ENCODE data around the gene POLR3A.

POLR3A gene

GRCh38 chr10:77959384-77959783, 69.9 kb downstream of the POLR3A start:
- TF ChIP-seq, protein P1, sequence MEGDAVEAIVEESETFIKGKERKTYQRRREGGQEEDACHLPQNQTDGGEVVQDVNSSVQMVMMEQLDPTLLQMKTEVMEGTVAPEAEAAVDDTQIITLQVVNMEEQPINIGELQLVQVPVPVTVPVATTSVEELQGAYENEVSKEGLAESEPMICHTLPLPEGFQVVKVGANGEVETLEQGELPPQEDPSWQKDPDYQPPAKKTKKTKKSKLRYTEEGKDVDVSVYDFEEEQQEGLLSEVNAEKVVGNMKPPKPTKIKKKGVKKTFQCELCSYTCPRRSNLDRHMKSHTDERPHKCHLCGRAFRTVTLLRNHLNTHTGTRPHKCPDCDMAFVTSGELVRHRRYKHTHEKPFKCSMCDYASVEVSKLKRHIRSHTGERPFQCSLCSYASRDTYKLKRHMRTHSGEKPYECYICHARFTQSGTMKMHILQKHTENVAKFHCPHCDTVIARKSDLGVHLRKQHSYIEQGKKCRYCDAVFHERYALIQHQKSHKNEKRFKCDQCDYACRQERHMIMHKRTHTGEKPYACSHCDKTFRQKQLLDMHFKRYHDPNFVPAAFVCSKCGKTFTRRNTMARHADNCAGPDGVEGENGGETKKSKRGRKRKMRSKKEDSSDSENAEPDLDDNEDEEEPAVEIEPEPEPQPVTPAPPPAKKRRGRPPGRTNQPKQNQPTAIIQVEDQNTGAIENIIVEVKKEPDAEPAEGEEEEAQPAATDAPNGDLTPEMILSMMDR (IDR thresholded peaks at IDR 0.05; ENCODE audit: insufficient read depth, low read depth, low read length, missing control alignments) = no peak
- DNase-seq (ENCODE audit: low read depth) = peak; percentile 36
- H3K4me3 ChIP-seq (ENCODE audit: low read length) = no peak overlapping the region

DNA sequence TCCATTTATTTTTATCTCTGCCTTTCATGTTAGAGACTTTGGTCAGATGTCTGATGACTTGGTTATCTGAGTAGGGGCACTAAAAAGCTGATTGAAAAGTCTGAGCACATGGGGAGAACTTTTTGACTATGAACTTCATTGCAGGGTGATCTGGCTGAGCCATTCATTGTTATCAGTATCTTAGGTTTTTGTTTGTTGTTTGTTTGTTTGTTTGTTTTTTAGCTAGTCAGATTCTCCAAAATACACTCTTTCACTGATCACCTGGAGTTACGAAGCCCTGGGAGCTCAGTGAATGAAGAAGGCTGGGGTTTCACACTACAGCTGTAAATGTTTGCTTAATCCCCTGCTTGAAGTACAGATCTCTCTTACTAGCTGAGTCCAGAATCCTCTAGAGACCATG, 74.2 kb downstream of the POLR3A start:
- DNase-seq (ENCODE audit: low read depth) = no peak
- TF ChIP-seq, protein P1 (IDR thresholded peaks at IDR 0.05; ENCODE audit: insufficient read depth, low read depth, low read length, missing control alignments) = no peak
- no peak overlapping the region for H3K4me3 ChIP-seq (ENCODE audit: low read length)

GRCh38 chr10:77949167-77949566, 80.1 kb downstream of the POLR3A start:
- peak; percentile 98 for DNase-seq (ENCODE audit: low read depth)
- no peak overlapping the region for H3K4me3 ChIP-seq (ENCODE audit: low read length)
- TF ChIP-seq, protein P1 (IDR thresholded peaks at IDR 0.05; ENCODE audit: insufficient read depth, low read depth, low read length, missing control alignments) = no peak

DNA sequence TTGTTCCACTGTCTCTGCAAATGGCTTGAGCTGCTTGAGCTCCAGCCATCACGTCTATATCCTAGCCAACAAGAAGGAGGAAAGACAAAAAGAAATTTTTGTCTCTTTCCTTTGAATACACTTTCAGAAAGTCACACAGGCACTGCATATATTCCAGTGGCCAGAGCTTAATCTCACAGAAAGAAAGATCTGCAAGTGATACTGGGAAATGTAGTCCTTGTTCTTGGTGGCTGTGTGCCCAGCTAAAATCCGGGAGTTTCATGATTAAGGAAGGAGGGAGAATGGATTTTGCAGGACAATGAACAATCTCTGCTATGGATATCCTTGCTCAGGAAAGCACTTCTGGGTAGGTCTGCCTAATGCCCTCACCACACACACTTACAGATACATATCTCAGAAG, 83.2 kb downstream of the POLR3A start:
- no peak for DNase-seq (ENCODE audit: low read depth)
- no peak overlapping the region for H3K4me3 ChIP-seq (ENCODE audit: low read length)
- TF ChIP-seq, protein P1 (IDR thresholded peaks at IDR 0.05; ENCODE audit: insufficient read depth, low read depth, low read length, missing control alignments) = no peak

- TF ChIP-seq, protein P1 (IDR thresholded peaks at IDR 0.05; ENCODE audit: insufficient read depth, low read depth, low read length, missing control alignments) = no peak
- DNase-seq (ENCODE audit: low read depth) = peak; percentile 55
- H3K4me3 ChIP-seq (ENCODE audit: low read length) = no peak overlapping the region
Observed at GRCh38 chr10:77944519-77944918, 84.8 kb downstream of the POLR3A start.

- H3K4me3 ChIP-seq (ENCODE audit: low read length) = no peak overlapping the region
- TF ChIP-seq, protein P1 (IDR thresholded peaks at IDR 0.05; ENCODE audit: insufficient read depth, low read depth, low read length, missing control alignments) = no peak
- peak; percentile 87 for DNase-seq (ENCODE audit: low read depth)
Observed at GRCh38 chr10:77943121-77943901, 86.0 kb downstream of the POLR3A start.

DNA sequence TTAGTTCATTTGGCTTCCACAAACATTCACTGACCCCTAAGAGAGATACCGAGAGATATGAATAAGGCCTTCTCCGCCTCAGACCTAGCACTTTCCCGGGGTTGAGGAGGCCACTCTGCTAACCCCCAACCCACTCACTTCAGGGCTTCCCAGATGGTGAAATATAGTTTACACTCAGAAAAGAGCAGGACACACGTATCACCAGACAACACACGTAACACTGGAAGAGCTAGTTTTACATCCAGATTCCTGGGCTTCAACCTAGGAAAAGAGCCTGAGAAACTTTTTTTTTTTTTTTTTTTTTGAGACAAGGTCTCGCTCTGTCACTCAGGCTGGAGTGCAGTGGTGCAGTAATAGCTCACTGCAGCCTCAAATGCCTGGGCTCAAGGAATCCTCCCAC, 87.5 kb downstream of the POLR3A start:
- TF ChIP-seq, protein P1 (IDR thresholded peaks at IDR 0.05; ENCODE audit: insufficient read depth, low read depth, low read length, missing control alignments) = no peak
- no peak overlapping the region for H3K4me3 ChIP-seq (ENCODE audit: low read length)
- no peak for DNase-seq (ENCODE audit: low read depth)
